NCI-H526 treated with DMSO at 0.1 percent for 48 hours (cell line): ENCODE results near the gene ITGAD.

Source experiments
- DNase-seq: peaks from one replicate; lab custom pipeline; 2025; lab: John Stamatoyannopoulos, UW

The ITGAD gene

GRCh38 chr16:31459687-31460581 lies 66.8 kb downstream of the ITGAD start:
- peak; percentile 96 for DNase-seq

GRCh38 chr16:31460582-31461002 lies 67.5 kb downstream of the ITGAD start:
- no peak for DNase-seq

- no peak for DNase-seq
Measured at GRCh38 chr16:31461201-31461920, 68.2 kb downstream of the ITGAD start.

GRCh38 chr16:31461921-31462804 lies 69.0 kb downstream of the ITGAD start:
- no peak for DNase-seq

GRCh38 chr16:31464348-31464769 lies 71.2 kb downstream of the ITGAD start:
- no peak for DNase-seq

GRCh38 chr16:31464781-31465260 lies 71.7 kb downstream of the ITGAD start:
- DNase-seq, result no peak

- DNase-seq, result no peak
Measured at GRCh38 chr16:31465788-31466370, 72.7 kb downstream of the ITGAD start.

GRCh38 chr16:31466381-31466841 lies 73.3 kb downstream of the ITGAD start:
- no peak for DNase-seq

- DNase-seq, result no peak
Measured at GRCh38 chr16:31467151-31467773, 74.1 kb downstream of the ITGAD start.

- no peak for DNase-seq
Measured at GRCh38 chr16:31467858-31468257, 74.7 kb downstream of the ITGAD start.

- DNase-seq, result no peak
Measured at GRCh38 chr16:31470615-31471014, 77.5 kb downstream of the ITGAD start.

GRCh38 chr16:31471241-31471874 lies 78.2 kb downstream of the ITGAD start:
- no peak for DNase-seq

GRCh38 chr16:31471875-31472708 lies 79.0 kb downstream of the ITGAD start, which contains the start of gene TGFB1I1:
TGFB1I1 (plus strand) TSS chr16:31472152; CDS start chr16:31472189, 37 bp downstream.
- DNase-seq, result no peak

GRCh38 chr16:31472709-31473203 lies 79.6 kb downstream of the ITGAD start:
- no peak for DNase-seq

- no peak for DNase-seq
Measured at GRCh38 chr16:31473264-31473984, 80.3 kb downstream of the ITGAD start.

- no peak for DNase-seq
Measured at GRCh38 chr16:31474173-31474714, 81.1 kb downstream of the ITGAD start.

GRCh38 chr16:31474773-31475738 lies 81.9 kb downstream of the ITGAD start:
- DNase-seq, result no peak
